Naive B cell (primary cell): ENCODE data around the gene RELB. TPM values are rescaled to one million over a fixed set of nuclear protein-coding genes. Genes with fewer than 3 reads are reported as not detected.

ENCODE experiments used
- polyA plus RNA-seq, 6 donors: library from polyadenylated mRNA; unstranded; fragments of 300-500 nt; fragmentation: Illumina TruSeq; gene quantifications; one replicate each; pipeline ENCODE4 v1.2.3, GENCODE V29; 2021; ENCODE audit warnings: low read depth in 6 of 6

RELB gene
- polyA plus RNA-seq, 6 donors from 2014 or later, result 29.8 to 72.6 (median 64.7) TPM

Other genes with a start within 250 kb of the RELB start
- not detected for gene CBLC, start 223.6 kb upstream of the RELB start, polyA plus RNA-seq
- gene BCAM, start 192.4 kb upstream of the RELB start, polyA plus RNA-seq, result not detected
- gene NECTIN2, start 155.2 kb upstream of the RELB start, polyA plus RNA-seq, result not detected
- 10 to 100 TPM; 21.3 to 36.2 (median 25.8) TPM for gene TOMM40, start 110.2 kb upstream of the RELB start, polyA plus RNA-seq
- not detected for gene APOE, start 95.7 kb upstream of the RELB start, polyA plus RNA-seq
- not detected for gene APOC1, start 86.9 kb upstream of the RELB start, polyA plus RNA-seq
- gene APOC4, start 59.2 kb upstream of the RELB start, polyA plus RNA-seq, result not detected
- not detected for gene APOC2, start 55.4 kb upstream of the RELB start, polyA plus RNA-seq
- gene CLPTM1, start 46.1 kb upstream of the RELB start, polyA plus RNA-seq, result 10 to 100 TPM; 17.5 to 27.2 (median 20.1) TPM
- 10 to 100 TPM in 2 of 6 donors, 1 to 10 TPM in 4; 6.5 to 30.2 (median 9.7) TPM for gene CLASRP, start 37.6 kb downstream of the RELB start, polyA plus RNA-seq
- gene ZNF296, start 75.0 kb downstream of the RELB start, polyA plus RNA-seq, result 10 to 100 TPM in 5 of 6 donors, 1 to 10 TPM in 1; 7.2 to 35.9 (median 13.7) TPM
- 100 to 1,000 TPM in 4 of 6 donors, 10 to 100 TPM in 2; 86.8 to 138 (median 102) TPM for gene GEMIN7, start 77.8 kb downstream of the RELB start, polyA plus RNA-seq
- gene PPP1R37, start 91.7 kb downstream of the RELB start, polyA plus RNA-seq, result 1 to 10 TPM in 1 of 6 donors, under 1 TPM in 4, not detected in 1; 0.20 to 1.4 (median 0.32) TPM
- gene NKPD1, start 159.5 kb downstream of the RELB start, polyA plus RNA-seq, result not detected
- gene TRAPPC6A, start 176.8 kb downstream of the RELB start, polyA plus RNA-seq, result 100 to 1,000 TPM; 114 to 248 (median 134) TPM
- 10 to 100 TPM in 5 of 6 donors, 1 to 10 TPM in 1; 9.1 to 24.5 (median 13.6) TPM for gene BLOC1S3, start 177.3 kb downstream of the RELB start, polyA plus RNA-seq
- not detected for gene EXOC3L2, start 243.9 kb downstream of the RELB start, polyA plus RNA-seq
- 1 to 10 TPM in 1 of 6 donors, under 1 TPM in 4, not detected in 1; 0.35 to 2.7 (median 0.82) TPM for gene MARK4, start 249.8 kb downstream of the RELB start, polyA plus RNA-seq